Endometrium (tissue), 2 donors: ENCODE measurements around the gene SNUPN.
"Not testable (repeated sequence)": the region's sequence is repeated elsewhere in the genome, so short reads cannot be mapped to it uniquely, and the experiment has no call there.

Source experiments
- FAIRE-seq: peaks from 2 replicates; lab custom pipeline; 2012; peaks lifted over from hg19 to GRCh38; lab: Jason Lieb, UNC
- donor health status: control.
- donor health status: control.

The SNUPN gene

GRCh38 chr15:75582943-75583342 is 42.6 kb downstream of the SNUPN start:
- not testable (repeated sequence) for FAIRE-seq

GRCh38 chr15:75578948-75579920 is 46.3 kb downstream of the SNUPN start, which contains the start of gene PTPN9:
TSS of gene PTPN9 (minus strand) at chr15:75579315. CDS start at chr15:75578776, 539 bp downstream.
- no peak for FAIRE-seq

GRCh38 chr15:75578173-75578947 is 47.2 kb downstream of the SNUPN start:
- FAIRE-seq, result no peak

GRCh38 chr15:75577401-75578172 is 47.9 kb downstream of the SNUPN start:
- FAIRE-seq, result no peak

GRCh38 chr15:75573648-75574384 is 51.7 kb downstream of the SNUPN start:
- FAIRE-seq, result no peak

- no peak for FAIRE-seq
These were observed 55.2 kb downstream of the SNUPN start for GRCh38 chr15:75570126-75570845.

GRCh38 chr15:75565062-75565970 is 60.2 kb downstream of the SNUPN start:
- FAIRE-seq, result no peak

- FAIRE-seq, result no peak
These were observed 63.6 kb downstream of the SNUPN start for GRCh38 chr15:75561888-75562287.

- FAIRE-seq, result not testable (repeated sequence)
These were observed 66.2 kb downstream of the SNUPN start for GRCh38 chr15:75559360-75559759.

GRCh38 chr15:75558955-75559354 is 66.6 kb downstream of the SNUPN start:
- FAIRE-seq, result not testable (repeated sequence)

- FAIRE-seq, result no peak
These were observed 70.8 kb downstream of the SNUPN start for GRCh38 chr15:75554717-75555116.

GRCh38 chr15:75553659-75554058 is 71.9 kb downstream of the SNUPN start:
- FAIRE-seq, result no peak

GRCh38 chr15:75551091-75551490 is 74.4 kb downstream of the SNUPN start:
- no peak for FAIRE-seq
